Activated CD8-positive, alpha-beta T cell treated with anti-CD3 and anti-CD28 coated beads for 36 hours (primary cell): Measurements from ENCODE around the gene CD69. TPM values are rescaled to one million over a fixed set of nuclear protein-coding genes. Genes with fewer than 3 reads are reported as not detected.
A peak's percentile ranks its signal among the peaks of the same experiment; 100 is the strongest.

Source experiments
- ATAC-seq: fragments of 200-7000 bp; cut with Tn5 transposase; one replicate; pipeline ENCODE4 v1.10.0; 2021; ENCODE audit warnings: mild to moderate bottlenecking, moderate library complexity
- CTCF ChIA-PET: fragments of 350-600 bp; sonication (Branson Sonifier 250); formaldehyde crosslinking; loops from one replicate; lab custom pipeline; 2021; ENCODE audit warnings: antibody characterized with exemption; lab: Charles Lee
- POLR2A ChIA-PET: fragments of 350-600 bp; sonication (Branson Sonifier 250); formaldehyde crosslinking; loops from one replicate; lab custom pipeline; 2021; ENCODE audit warnings: antibody characterized with exemption; lab: Charles Lee
- DNase-seq: peaks from one replicate; pipeline ENCODE4 v3.0.0-alpha.2; 2020
- H3K27ac Mint-ChIP-seq: one replicate; pipeline ENCODE4 v1.8.0; 2021; ENCODE audit warnings: mild to moderate bottlenecking, mixed read lengths
- H3K27me3 Mint-ChIP-seq: one replicate; pipeline ENCODE4 v1.8.0; 2021; ENCODE audit warnings: mixed read lengths
- H3K36me3 Mint-ChIP-seq: one replicate; pipeline ENCODE4 v1.8.0; 2021; ENCODE audit warnings: low read depth, mixed read lengths
- H3K4me1 Mint-ChIP-seq: one replicate; pipeline ENCODE4 v1.8.0; 2021; ENCODE audit warnings: low read depth, mixed read lengths
- H3K4me3 Mint-ChIP-seq: one replicate; pipeline ENCODE4 v1.8.0; 2021; ENCODE audit warnings: mild to moderate bottlenecking, moderate library complexity, mixed read lengths
- H3K9me3 Mint-ChIP-seq: one replicate; pipeline ENCODE4 v1.8.0; 2021; ENCODE audit warnings: mixed read lengths
- CTCF ChIP-seq: fragments of 200-600 bp; IDR thresholded peaks from one replicate; pipeline ENCODE4 v1.8.0; 2022; ENCODE audit warnings: antibody characterized with exemption, mild to moderate bottlenecking
- intact Hi-C: fragments of 100-400 bp; cut with micrococcal nuclease; formaldehyde crosslinking; loops from one replicate; pipeline ENCODE4 v1.10.0; 2022
- total RNA-seq, 2 experiments: library from RNA; stranded (reverse); gene quantifications; one replicate each; pipeline ENCODE4 v1.2.3, GENCODE V29; 2021

CD69 gene
- total RNA-seq, 2 experiments from 2014 or later = 166 to 174 TPM

GRCh38 chr12:9776781-9777180 is 16.1 kb upstream of the CD69 start:
- no peak for DNase-seq
- peaks cover 2% of the 10 kb centered on the region for H3K36me3 Mint-ChIP-seq
- intact Hi-C loops = no loop called here
- TF ChIP-seq CTCF = no peak
- H3K27ac Mint-ChIP-seq = peak overlapping the region; percentile 4
- POLR2A ChIA-PET = interaction anchor here (1.0 to 1.8 kb wide), 6 partner anchors 9 to 19 kb away, joined by 4 to 7 read pairs (median 6); no protein-coding TSS in a partner anchor
- peaks cover 86% of the 10 kb centered on the region for H3K4me1 Mint-ChIP-seq
- no peak overlapping the region for H3K4me3 Mint-ChIP-seq
- peaks cover 4% of the 10 kb centered on the region for H3K9me3 Mint-ChIP-seq
- no peaks in the 10 kb centered on the region for H3K27me3 Mint-ChIP-seq
- ATAC-seq = no peak
- CTCF ChIA-PET = interaction anchor here (0.9 to 1.4 kb wide), 8 partner anchors 10 to 37 kb away, joined by 3 to 4 read pairs (median 3); no protein-coding TSS in a partner anchor

GRCh38 chr12:9773216-9773877 is 12.6 kb upstream of the CD69 start:
- peaks cover 85% of the 10 kb centered on the region for H3K4me1 Mint-ChIP-seq
- DNase-seq = no peak
- TF ChIP-seq CTCF = no peak
- H3K36me3 Mint-ChIP-seq = peaks cover 2% of the 10 kb centered on the region
- ATAC-seq = peak; percentile 38
- peak overlapping the region; percentile 50 for H3K4me3 Mint-ChIP-seq
- ChIA-PET POLR2A (interaction anchor here (1.1 to 1.7 kb wide), 5 partner anchors 11 to 30 kb away, joined by 3 to 5 read pairs (median 4); partner anchors contain the start of gene CD69), CTCF (interaction anchor here (0.6 to 2.7 kb wide), 5 partner anchors 10 to 1749 kb away, joined by 3 to 9 read pairs (median 5); no protein-coding TSS in a partner anchor)
- no peaks in the 10 kb centered on the region for H3K9me3 Mint-ChIP-seq
- H3K27ac Mint-ChIP-seq = peak overlapping the region; percentile 87
- intact Hi-C loops = no loop called here
- no peaks in the 10 kb centered on the region for H3K27me3 Mint-ChIP-seq

GRCh38 chr12:9763025-9763424 is 2.3 kb upstream of the CD69 start:
- ATAC-seq (no peak), DNase-seq (no peak)
- ChIA-PET POLR2A (interaction anchor here (1.3 to 14.9 kb wide), 10 partner anchors 10 to 114 kb away, joined by 3 to 752 read pairs (median 78); partner anchors contain the start of genes CLEC2B and CLEC2D), CTCF (interaction anchor here (0.9 to 23.1 kb wide), 5 partner anchors 12 to 36 kb away, joined by 3 to 791 read pairs (median 18); no protein-coding TSS in a partner anchor)
- Mint-ChIP-seq H3K4me3 (no peak overlapping the region), H3K4me1 (peaks cover 37% of the 10 kb centered on the region), H3K27me3 (no peaks in the 10 kb centered on the region), H3K36me3 (peaks cover 41% of the 10 kb centered on the region), H3K27ac (peak overlapping the region; percentile 98), H3K9me3 (peaks cover 6% of the 10 kb centered on the region)
- intact Hi-C loops = no loop called here
- no peak for TF ChIP-seq CTCF

GRCh38 chr12:9762369-9762768 is 1.7 kb upstream of the CD69 start:
- intact Hi-C loops = no loop called here
- peaks cover 47% of the 10 kb centered on the region for H3K36me3 Mint-ChIP-seq
- H3K4me1 Mint-ChIP-seq = peaks cover 33% of the 10 kb centered on the region
- CTCF ChIA-PET = interaction anchor here (0.9 to 23.1 kb wide), 8 partner anchors 8 to 105 kb away, joined by 3 to 791 read pairs (median 8); partner anchors contain the start of gene CLEC2D
- peak overlapping the region; percentile 99 for H3K27ac Mint-ChIP-seq
- DNase-seq = no peak
- no peaks in the 10 kb centered on the region for H3K27me3 Mint-ChIP-seq
- no peak for TF ChIP-seq CTCF
- POLR2A ChIA-PET = interaction anchor here (0.8 to 14.9 kb wide), 11 partner anchors 11 to 627 kb away, joined by 3 to 752 read pairs (median 56); partner anchors contain the start of genes CLEC2B and CLEC2D
- peaks cover 6% of the 10 kb centered on the region for H3K9me3 Mint-ChIP-seq
- H3K4me3 Mint-ChIP-seq = peak overlapping the region; percentile 97
- no peak for ATAC-seq
